ENCODE data around the gene PFKFB2.

The PFKFB2 gene

DNA sequence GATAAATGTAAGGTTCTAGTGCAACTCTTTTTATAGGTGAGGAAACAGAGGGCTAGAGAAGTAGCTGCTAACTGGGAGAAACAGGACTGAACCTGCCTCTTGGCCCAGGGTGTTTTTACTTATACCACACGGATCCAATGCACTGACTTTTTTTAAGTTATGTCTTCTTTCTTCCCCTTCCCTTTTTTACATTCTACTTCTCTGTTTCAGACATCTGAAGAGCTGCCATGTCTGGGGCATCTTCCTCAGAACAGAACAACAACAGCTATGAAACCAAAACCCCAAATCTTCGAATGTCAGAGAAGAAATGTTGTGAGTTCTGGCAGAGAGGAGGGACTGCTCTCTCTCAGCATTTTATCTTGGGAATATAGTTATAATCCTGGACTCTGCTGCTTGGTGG is 1.4 kb downstream of the PFKFB2 start:
- H3K4me3 ChIP-seq (ENCODE audit: control insufficient read depth, low read depth, low read length), result no peak overlapping the region
- TF ChIP-seq, protein P1, sequence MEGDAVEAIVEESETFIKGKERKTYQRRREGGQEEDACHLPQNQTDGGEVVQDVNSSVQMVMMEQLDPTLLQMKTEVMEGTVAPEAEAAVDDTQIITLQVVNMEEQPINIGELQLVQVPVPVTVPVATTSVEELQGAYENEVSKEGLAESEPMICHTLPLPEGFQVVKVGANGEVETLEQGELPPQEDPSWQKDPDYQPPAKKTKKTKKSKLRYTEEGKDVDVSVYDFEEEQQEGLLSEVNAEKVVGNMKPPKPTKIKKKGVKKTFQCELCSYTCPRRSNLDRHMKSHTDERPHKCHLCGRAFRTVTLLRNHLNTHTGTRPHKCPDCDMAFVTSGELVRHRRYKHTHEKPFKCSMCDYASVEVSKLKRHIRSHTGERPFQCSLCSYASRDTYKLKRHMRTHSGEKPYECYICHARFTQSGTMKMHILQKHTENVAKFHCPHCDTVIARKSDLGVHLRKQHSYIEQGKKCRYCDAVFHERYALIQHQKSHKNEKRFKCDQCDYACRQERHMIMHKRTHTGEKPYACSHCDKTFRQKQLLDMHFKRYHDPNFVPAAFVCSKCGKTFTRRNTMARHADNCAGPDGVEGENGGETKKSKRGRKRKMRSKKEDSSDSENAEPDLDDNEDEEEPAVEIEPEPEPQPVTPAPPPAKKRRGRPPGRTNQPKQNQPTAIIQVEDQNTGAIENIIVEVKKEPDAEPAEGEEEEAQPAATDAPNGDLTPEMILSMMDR (IDR thresholded peaks at IDR 0.05; ENCODE audit: control insufficient read depth, insufficient read depth, low read depth, low read length, missing control alignments), result no peak
- DNase-seq (ENCODE audit: low read depth), result no peak

DNA sequence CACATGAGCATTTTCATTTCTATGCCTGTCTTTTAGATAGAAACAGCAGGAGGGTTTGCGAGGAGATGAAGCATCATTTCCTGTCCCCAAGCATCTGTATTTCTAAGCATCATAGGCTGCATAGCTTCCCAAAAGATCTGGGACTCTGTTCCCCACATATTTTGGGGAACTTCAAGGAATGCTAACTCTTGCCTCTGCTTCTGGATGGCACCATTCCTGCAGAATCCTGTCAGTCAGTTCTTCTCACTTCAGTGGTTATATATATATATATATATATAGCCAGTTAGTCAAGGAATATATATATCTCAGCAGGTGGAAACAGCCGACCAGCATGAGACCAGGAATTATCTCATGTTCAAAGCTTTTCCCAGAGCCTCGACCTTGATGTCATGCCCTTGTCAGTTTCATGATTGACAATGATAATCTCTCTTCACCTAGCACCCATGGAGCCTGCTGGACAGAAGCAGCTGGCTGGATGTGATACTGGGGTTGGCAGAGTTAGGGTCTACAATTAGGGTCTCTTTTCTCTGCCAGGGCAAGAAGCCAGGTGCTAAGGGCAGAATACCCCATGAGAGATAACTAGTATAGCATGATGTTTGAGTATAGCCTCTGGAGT is 2.4 kb downstream of the PFKFB2 start:
- TF ChIP-seq, protein P1 (IDR thresholded peaks at IDR 0.05; ENCODE audit: control insufficient read depth, insufficient read depth, low read depth, low read length, missing control alignments), result no peak
- H3K4me3 ChIP-seq (ENCODE audit: control insufficient read depth, low read depth, low read length), result no peak overlapping the region
- no peak for DNase-seq (ENCODE audit: low read depth)

DNA sequence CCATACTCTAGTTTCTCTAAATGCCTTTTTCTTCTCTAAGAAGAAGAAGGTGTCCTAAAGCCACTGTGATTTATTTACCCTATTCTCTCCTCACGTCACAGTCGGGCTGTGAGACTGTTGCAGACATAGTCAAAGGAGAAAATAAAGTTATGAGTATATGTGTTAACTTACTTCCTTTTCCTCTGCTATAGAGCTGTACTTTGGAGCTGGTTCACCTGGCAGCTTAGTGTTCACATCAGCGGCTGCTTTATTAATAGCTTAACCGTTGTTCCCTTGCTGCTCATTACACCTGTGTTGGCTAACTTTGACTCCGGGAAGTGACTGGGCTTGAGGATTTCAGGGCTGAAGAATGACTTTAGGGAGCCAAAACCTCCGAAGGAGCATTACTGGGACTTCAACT is 3.6 kb downstream of the PFKFB2 start:
- DNase-seq (ENCODE audit: low read depth), result no peak
- H3K4me3 ChIP-seq (ENCODE audit: control insufficient read depth, low read depth, low read length), result no peak overlapping the region
- TF ChIP-seq, protein P1 (IDR thresholded peaks at IDR 0.05; ENCODE audit: control insufficient read depth, insufficient read depth, low read depth, low read length, missing control alignments), result no peak

DNA sequence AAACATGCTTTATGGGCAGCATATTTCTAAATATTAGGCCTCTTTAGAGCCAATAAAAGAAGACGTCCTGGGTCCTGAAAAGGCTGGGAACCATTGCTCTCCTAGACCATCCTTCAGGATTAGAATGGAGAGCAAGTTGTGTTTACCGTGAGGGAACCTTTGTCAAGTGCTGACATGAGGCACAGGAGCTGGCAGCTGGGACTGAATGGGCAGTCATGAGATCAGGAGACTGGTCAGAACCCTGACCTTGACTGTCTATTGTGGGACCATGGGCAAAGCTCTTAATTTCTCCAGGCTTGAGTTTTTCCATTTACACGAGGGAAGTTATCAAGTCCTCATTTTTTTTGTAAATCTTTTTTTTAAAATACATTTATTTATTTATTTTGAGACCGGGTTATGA is 5.2 kb downstream of the PFKFB2 start:
- no peak overlapping the region for H3K4me3 ChIP-seq (ENCODE audit: control insufficient read depth, low read depth, low read length)
- DNase-seq (ENCODE audit: low read depth), result no peak
- TF ChIP-seq, protein P1 (IDR thresholded peaks at IDR 0.05; ENCODE audit: control insufficient read depth, insufficient read depth, low read depth, low read length, missing control alignments), result no peak

DNA sequence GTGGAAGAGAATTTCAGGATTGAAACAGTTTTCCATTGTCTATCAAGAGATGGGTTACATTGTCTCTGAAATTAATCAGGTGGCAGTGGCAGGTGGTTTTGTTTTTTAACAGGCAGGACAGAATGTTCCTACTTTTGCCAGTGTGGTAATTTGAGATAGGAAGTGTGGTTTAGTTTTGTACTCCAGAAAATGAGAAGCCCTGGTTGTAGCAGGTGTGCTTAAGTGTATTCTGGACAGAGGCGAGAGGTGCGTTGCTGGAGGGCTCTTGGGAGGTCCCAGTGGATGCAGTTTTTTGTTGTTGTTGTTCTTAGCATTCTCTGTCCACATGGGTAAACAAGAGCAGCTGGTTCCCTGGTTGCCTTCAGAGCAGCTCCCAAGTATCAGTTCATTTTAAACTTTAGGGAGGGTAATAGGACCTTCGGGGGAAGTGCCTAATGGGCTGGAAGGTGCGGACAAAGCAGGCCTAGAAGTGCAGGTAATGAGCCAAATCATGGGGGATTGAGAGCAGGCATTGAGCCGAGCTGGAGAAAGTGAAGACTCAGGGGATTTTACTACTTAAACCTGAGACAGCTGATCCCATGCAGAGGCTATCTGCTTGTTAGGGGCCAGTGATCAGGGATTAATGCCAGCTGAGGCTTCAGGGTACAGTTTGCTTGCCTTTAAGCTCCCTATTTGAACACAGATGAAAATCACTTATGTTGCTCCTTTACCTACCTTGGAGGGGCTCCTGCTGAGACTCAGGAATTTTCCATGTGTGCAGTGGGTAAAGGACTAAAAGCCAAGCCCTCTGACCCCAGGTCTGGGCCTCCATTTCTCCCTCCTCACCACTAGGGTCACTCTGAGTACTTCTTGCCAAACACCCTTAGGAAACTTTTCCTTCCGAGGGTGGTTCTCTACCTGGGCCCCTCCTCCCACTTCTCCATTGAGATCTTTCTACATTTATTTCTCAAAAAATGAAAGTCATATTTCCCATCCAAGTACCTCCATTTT is 6.1 kb downstream of the PFKFB2 start:
- TF ChIP-seq, protein P1 (IDR thresholded peaks at IDR 0.05; ENCODE audit: control insufficient read depth, insufficient read depth, low read depth, low read length, missing control alignments), result peak; percentile 3
- no peak for DNase-seq (ENCODE audit: low read depth)
- H3K4me3 ChIP-seq (ENCODE audit: control insufficient read depth, low read depth, low read length), result no peak overlapping the region

DNA sequence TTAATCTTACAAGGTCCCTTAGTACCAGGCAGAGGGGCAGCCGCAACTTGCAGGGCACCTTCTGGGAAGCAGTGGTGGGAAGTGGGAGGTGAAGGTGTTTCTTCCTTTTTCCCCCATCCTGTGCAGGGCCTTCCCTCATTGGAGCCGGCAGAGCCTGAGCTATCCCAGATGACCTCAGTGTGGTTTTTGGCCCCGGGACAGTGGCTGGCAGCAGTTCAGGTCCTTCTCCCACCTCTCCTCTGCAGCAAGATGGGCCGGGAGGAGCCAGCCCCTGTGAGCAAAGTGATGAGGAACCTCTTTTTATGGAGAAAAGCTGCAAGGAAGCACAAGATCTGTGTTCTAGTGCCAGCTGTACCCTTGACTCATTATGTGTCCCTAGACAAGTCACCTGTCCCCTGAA is 6.8 kb downstream of the PFKFB2 start:
- TF ChIP-seq, protein P1 (IDR thresholded peaks at IDR 0.05; ENCODE audit: control insufficient read depth, insufficient read depth, low read depth, low read length, missing control alignments), result no peak
- DNase-seq (ENCODE audit: low read depth), result no peak
- H3K4me3 ChIP-seq (ENCODE audit: control insufficient read depth, low read depth, low read length), result no peak overlapping the region

All from AG09309 (cell line).